Stimulated activated CD8-positive, alpha-beta memory T cell treated with anti-CD3 and anti-CD28 coated beads, Interleukin-7, amount 100 ng/mL, for 24 hours (primary cell): ENCODE measurements around the gene UNC13C.

ENCODE experiments used
- DNase-seq: peaks from one replicate; pipeline ENCODE4 v3.0.0-alpha.2; 2020; ENCODE audit warnings: low read depth

Gene UNC13C

GRCh38 chr15:54644796-54645195 is 666.6 kb downstream of the UNC13C start:
- DNase-seq = no peak

GRCh38 chr15:54659646-54660045 is 681.4 kb downstream of the UNC13C start:
- no peak for DNase-seq

GRCh38 chr15:54660356-54660755 is 682.1 kb downstream of the UNC13C start:
- no peak for DNase-seq

- DNase-seq = no peak
These were observed 697.0 kb downstream of the UNC13C start for GRCh38 chr15:54675241-54675640.

- DNase-seq = no peak
These were observed 703.3 kb downstream of the UNC13C start for GRCh38 chr15:54681584-54681983.
